Measurements from ENCODE around the gene ONECUT3.

Gene ONECUT3

GRCh38 chr19:1768248-1768647, 14.9 kb downstream of the ONECUT3 start:
- no peak for DNase-seq (ENCODE audit: low spot score)

GRCh38 chr19:1768918-1769644, 15.8 kb downstream of the ONECUT3 start:
- no peak for DNase-seq (ENCODE audit: low spot score)

GRCh38 chr19:1769645-1769985, 16.3 kb downstream of the ONECUT3 start:
- no peak for DNase-seq (ENCODE audit: low spot score)

GRCh38 chr19:1770866-1771576, 17.7 kb downstream of the ONECUT3 start:
- DNase-seq (ENCODE audit: low spot score), result no peak

- DNase-seq (ENCODE audit: low spot score), result no peak
Observed at GRCh38 chr19:1773184-1773583, 19.9 kb downstream of the ONECUT3 start.

GRCh38 chr19:1774989-1775772, 21.9 kb downstream of the ONECUT3 start:
- DNase-seq (ENCODE audit: low spot score), result no peak

GRCh38 chr19:1775951-1776605, 22.8 kb downstream of the ONECUT3 start:
- no peak for DNase-seq (ENCODE audit: low spot score)

GRCh38 chr19:1776606-1777147, 23.4 kb downstream of the ONECUT3 start:
- DNase-seq (ENCODE audit: low spot score), result no peak

- DNase-seq (ENCODE audit: low spot score), result no peak
Observed at GRCh38 chr19:1777149-1777548, 23.8 kb downstream of the ONECUT3 start.

GRCh38 chr19:1779574-1779973, 26.3 kb downstream of the ONECUT3 start:
- no peak for DNase-seq (ENCODE audit: low spot score)

GRCh38 chr19:1780272-1780958, 27.1 kb downstream of the ONECUT3 start:
- DNase-seq (ENCODE audit: low spot score), result no peak

- no peak for DNase-seq (ENCODE audit: low spot score)
Observed at GRCh38 chr19:1782521-1782920, 29.2 kb downstream of the ONECUT3 start.

GRCh38 chr19:1783354-1783753, 30.0 kb downstream of the ONECUT3 start:
- no peak for DNase-seq (ENCODE audit: low spot score)

- DNase-seq (ENCODE audit: low spot score), result no peak
Observed at GRCh38 chr19:1783874-1784273, 30.6 kb downstream of the ONECUT3 start.

GRCh38 chr19:1785310-1785709, 32.0 kb downstream of the ONECUT3 start:
- no peak for DNase-seq (ENCODE audit: low spot score)

- DNase-seq (ENCODE audit: low spot score), result no peak
Observed at GRCh38 chr19:1786668-1787067, 33.4 kb downstream of the ONECUT3 start.

- no peak for DNase-seq (ENCODE audit: low spot score)
Observed at GRCh38 chr19:1787116-1787515, 33.8 kb downstream of the ONECUT3 start.

GRCh38 chr19:1789261-1790041, 36.1 kb downstream of the ONECUT3 start:
- DNase-seq (ENCODE audit: low spot score), result no peak

GRCh38 chr19:1790054-1790792, 36.9 kb downstream of the ONECUT3 start:
- no peak for DNase-seq (ENCODE audit: low spot score)

- no peak for DNase-seq (ENCODE audit: low spot score)
Observed at GRCh38 chr19:1791879-1792278, 38.6 kb downstream of the ONECUT3 start.
